GM21723 (cell line): ENCODE measurements around the gene CDK5RAP3.
"Not testable (repeated sequence)": the region's sequence is repeated elsewhere in the genome, so short reads cannot be mapped to it uniquely, and the experiment has no call there.

Source experiments
- ATAC-seq: cut with Tn5 transposase; IDR thresholded peaks from one replicate; pipeline ENCODE4 v1.9.1; 2021; ENCODE audit warnings: mild to moderate bottlenecking, moderate library complexity; ENCODE audit not compliant: unreplicated experiment

The CDK5RAP3 gene

GRCh38 chr17:47970725-47971499, at the start of gene CDK5RAP3:
CDK5RAP3 (plus strand) TSS chr17:47971113; CDS start chr17:47971147, 34 bp downstream.
- peak; percentile 97 for ATAC-seq

- no peak for ATAC-seq
Observed at GRCh38 chr17:47924785-47925677, 45.9 kb upstream of the CDK5RAP3 start.

GRCh38 chr17:47925678-47925988, 45.3 kb upstream of the CDK5RAP3 start:
- ATAC-seq = no peak

- ATAC-seq = no peak
Observed at GRCh38 chr17:47927821-47928400, 43.0 kb upstream of the CDK5RAP3 start.

GRCh38 chr17:47928415-47928814, 42.5 kb upstream of the CDK5RAP3 start:
- ATAC-seq = no peak

GRCh38 chr17:47929218-47930000, 41.5 kb upstream of the CDK5RAP3 start:
- no peak for ATAC-seq

- no peak for ATAC-seq
Observed at GRCh38 chr17:47931848-47932247, 39.1 kb upstream of the CDK5RAP3 start.

GRCh38 chr17:47934856-47935255, 36.1 kb upstream of the CDK5RAP3 start:
- ATAC-seq = no peak

- ATAC-seq = not testable (repeated sequence)
Observed at GRCh38 chr17:47935468-47935867, 35.4 kb upstream of the CDK5RAP3 start.

GRCh38 chr17:47935961-47936360, 35.0 kb upstream of the CDK5RAP3 start:
- ATAC-seq = no peak

- ATAC-seq = no peak
Observed at GRCh38 chr17:47937941-47938340, 33.0 kb upstream of the CDK5RAP3 start.

GRCh38 chr17:47941246-47942095, 29.4 kb upstream of the CDK5RAP3 start, which contains the start of gene PNPO:
PNPO (plus strand) TSS chr17:47941571; CDS start chr17:47941676, 105 bp downstream.
- peak; percentile 89 for ATAC-seq

- no peak for ATAC-seq
Observed at GRCh38 chr17:47942096-47942510, 28.8 kb upstream of the CDK5RAP3 start.

- no peak for ATAC-seq
Observed at GRCh38 chr17:47942568-47942967, 28.3 kb upstream of the CDK5RAP3 start.

GRCh38 chr17:47945080-47945479, 25.8 kb upstream of the CDK5RAP3 start:
- ATAC-seq = no peak

GRCh38 chr17:47945529-47946508, 25.1 kb upstream of the CDK5RAP3 start:
- no peak for ATAC-seq

- ATAC-seq = no peak
Observed at GRCh38 chr17:47946516-47946915, 24.4 kb upstream of the CDK5RAP3 start.

GRCh38 chr17:47946929-47947397, 23.9 kb upstream of the CDK5RAP3 start:
- ATAC-seq = peak; percentile 52
